ENCODE results near the gene TRH.
A peak's percentile ranks its signal among the peaks of the same experiment; 100 is the strongest.

GRCh38 chr3:129934234-129935123, 40.0 kb upstream of the TRH start:
- TF ChIP-seq POLR2AphosphoS5 (IDR thresholded peaks at IDR 0.05) (no peak), EP300 (IDR thresholded peaks at IDR 0.05) (no peak)
- TF ChIP-seq, protein P1, sequence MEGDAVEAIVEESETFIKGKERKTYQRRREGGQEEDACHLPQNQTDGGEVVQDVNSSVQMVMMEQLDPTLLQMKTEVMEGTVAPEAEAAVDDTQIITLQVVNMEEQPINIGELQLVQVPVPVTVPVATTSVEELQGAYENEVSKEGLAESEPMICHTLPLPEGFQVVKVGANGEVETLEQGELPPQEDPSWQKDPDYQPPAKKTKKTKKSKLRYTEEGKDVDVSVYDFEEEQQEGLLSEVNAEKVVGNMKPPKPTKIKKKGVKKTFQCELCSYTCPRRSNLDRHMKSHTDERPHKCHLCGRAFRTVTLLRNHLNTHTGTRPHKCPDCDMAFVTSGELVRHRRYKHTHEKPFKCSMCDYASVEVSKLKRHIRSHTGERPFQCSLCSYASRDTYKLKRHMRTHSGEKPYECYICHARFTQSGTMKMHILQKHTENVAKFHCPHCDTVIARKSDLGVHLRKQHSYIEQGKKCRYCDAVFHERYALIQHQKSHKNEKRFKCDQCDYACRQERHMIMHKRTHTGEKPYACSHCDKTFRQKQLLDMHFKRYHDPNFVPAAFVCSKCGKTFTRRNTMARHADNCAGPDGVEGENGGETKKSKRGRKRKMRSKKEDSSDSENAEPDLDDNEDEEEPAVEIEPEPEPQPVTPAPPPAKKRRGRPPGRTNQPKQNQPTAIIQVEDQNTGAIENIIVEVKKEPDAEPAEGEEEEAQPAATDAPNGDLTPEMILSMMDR (IDR thresholded peaks at IDR 0.05), result peak; percentile 81 to 94 (median 86)

Data from upper lobe of left lung (tissue), 4 donors.